ENCODE measurements around the gene ZGLP1.
A peak's percentile ranks its signal among the peaks of the same experiment; 100 is the strongest.

Gene ZGLP1

GRCh38 chr19:10334588-10335351 is 25.2 kb upstream of the ZGLP1 start:
- no peak overlapping the region for H2BK120ac ChIP-seq (ENCODE audit: low read depth, low read length)
- 8% methylated on average over 59 of the region's 59 CpGs for WGBS
- H3K4ac ChIP-seq (ENCODE audit: low read depth in 1 of 2, low read length in 2 of 2), result peak overlapping the region; percentile 57 to 75
- H4K8ac ChIP-seq (ENCODE audit: low read length), result peak overlapping the region; percentile 52
- peaks cover 0 to 3% of the 10 kb centered on the region in 2 experiments for H3K27me3 ChIP-seq (ENCODE audit: control insufficient read depth in 1 of 2, insufficient read depth in 1 of 2, low read length in 2 of 2)
- H4K91ac ChIP-seq (ENCODE audit: low read length), result peak overlapping the region; percentile 70
- H2AFZ ChIP-seq (ENCODE audit: low read depth, low read length), result peak overlapping the region; percentile 65
- no peak overlapping the region for H2AK5ac ChIP-seq (ENCODE audit: low read length, severe bottlenecking)
- peak overlapping the region; percentile 26 for H2BK15ac ChIP-seq (ENCODE audit: low read depth, poor library complexity, severe bottlenecking)
- H3K18ac ChIP-seq (ENCODE audit: low read depth in 1 of 2, low read length in 2 of 2), result peak overlapping the region; percentile 37 to 73
- peak overlapping the region; percentile 51 to 97 for H3K4me3 ChIP-seq (ENCODE audit: insufficient read depth in 1 of 2, low read depth in 1 of 2, low read length in 2 of 2)
- H3K4me1 ChIP-seq (ENCODE audit: control insufficient read depth, insufficient read depth, low read depth, low read length), result peaks cover 21% of the 10 kb centered on the region
- no peak overlapping the region for H2BK5ac ChIP-seq (ENCODE audit: low read depth, low read length, poor library complexity, severe bottlenecking)
- H2BK12ac ChIP-seq (ENCODE audit: low read length in 2 of 2), result peak overlapping the region; percentile 11 to 73
- H3K14ac ChIP-seq (ENCODE audit: low read length in 2 of 2), result peak overlapping the region in 1 of 2 experiments; percentile 53
- H3K27ac ChIP-seq (ENCODE audit: low read length, poor library complexity, severe bottlenecking), result no peak overlapping the region
- peaks cover 14% of the 10 kb centered on the region for H3K79me1 ChIP-seq (replicated peaks; ENCODE audit: low read length, poor library complexity, severe bottlenecking)
- peak; percentile 97 for DNase-seq
- peak overlapping the region in 1 of 2 experiments; percentile 29 for H3K23ac ChIP-seq (ENCODE audit: low read length in 2 of 2)
- H3K36me3 ChIP-seq (ENCODE audit: control insufficient read depth in 1 of 2, insufficient read depth in 2 of 2, low read depth in 1 of 2, low read length in 2 of 2), result peaks cover 7 to 8% of the 10 kb centered on the region in 2 experiments
- peak overlapping the region; percentile 98 for H3K9ac ChIP-seq (ENCODE audit: low read length)
- H3K4me2 ChIP-seq (ENCODE audit: low read length, poor library complexity, severe bottlenecking), result peak overlapping the region; percentile 82
- H3K9me3 ChIP-seq (ENCODE audit: control insufficient read depth, low read length), result no peaks in the 10 kb centered on the region

- no peaks in the 10 kb centered on the region for H3K9me3 ChIP-seq (ENCODE audit: control insufficient read depth, low read length)
- 4% methylated on average over 44 of the region's 44 CpGs for WGBS
- peak overlapping the region in 1 of 2 experiments; percentile 53 for H3K14ac ChIP-seq (ENCODE audit: low read length in 2 of 2)
- H2BK120ac ChIP-seq (ENCODE audit: low read depth, low read length), result no peak overlapping the region
- peak overlapping the region; percentile 37 to 73 for H3K18ac ChIP-seq (ENCODE audit: low read depth in 1 of 2, low read length in 2 of 2)
- H3K23ac ChIP-seq (ENCODE audit: low read length in 2 of 2), result peak overlapping the region in 1 of 2 experiments; percentile 29
- H2BK15ac ChIP-seq (ENCODE audit: low read depth, poor library complexity, severe bottlenecking), result peak overlapping the region; percentile 26
- peak overlapping the region; percentile 52 for H4K91ac ChIP-seq (ENCODE audit: low read length)
- H3K27ac ChIP-seq (ENCODE audit: low read length, poor library complexity, severe bottlenecking), result no peak overlapping the region
- peak overlapping the region; percentile 65 for H2AFZ ChIP-seq (ENCODE audit: low read depth, low read length)
- H3K4me2 ChIP-seq (ENCODE audit: low read length, poor library complexity, severe bottlenecking), result peak overlapping the region; percentile 82
- H2AK5ac ChIP-seq (ENCODE audit: low read length, severe bottlenecking), result no peak overlapping the region
- peaks cover 0 to 3% of the 10 kb centered on the region in 2 experiments for H3K27me3 ChIP-seq (ENCODE audit: control insufficient read depth in 1 of 2, insufficient read depth in 1 of 2, low read length in 2 of 2)
- H4K8ac ChIP-seq (ENCODE audit: low read length), result peak overlapping the region; percentile 8
- H3K36me3 ChIP-seq (ENCODE audit: control insufficient read depth in 1 of 2, insufficient read depth in 2 of 2, low read depth in 1 of 2, low read length in 2 of 2), result peaks cover 15 to 16% of the 10 kb centered on the region in 2 experiments
- H2BK5ac ChIP-seq (ENCODE audit: low read depth, low read length, poor library complexity, severe bottlenecking), result no peak overlapping the region
- H2BK12ac ChIP-seq (ENCODE audit: low read length in 2 of 2), result peak overlapping the region; percentile 11 to 73
- peak overlapping the region; percentile 98 for H3K9ac ChIP-seq (ENCODE audit: low read length)
- H3K4me3 ChIP-seq (ENCODE audit: insufficient read depth in 1 of 2, low read depth in 1 of 2, low read length in 2 of 2), result peak overlapping the region; percentile 58 to 97
- DNase-seq, result no peak
- H3K79me1 ChIP-seq (replicated peaks; ENCODE audit: low read length, poor library complexity, severe bottlenecking), result peaks cover 22% of the 10 kb centered on the region
- H3K4me1 ChIP-seq (ENCODE audit: control insufficient read depth, insufficient read depth, low read depth, low read length), result peaks cover 21% of the 10 kb centered on the region
- H3K4ac ChIP-seq (ENCODE audit: low read depth in 1 of 2, low read length in 2 of 2), result peak overlapping the region; percentile 57 to 75
Measured at GRCh38 chr19:10333758-10334587, 24.4 kb upstream of the ZGLP1 start.

GRCh38 chr19:10332965-10333757 is 23.5 kb upstream of the ZGLP1 start, which contains the start of gene RAVER1:
RAVER1 (minus strand) TSS chr19:10333529; CDS start chr19:10333507, 22 bp downstream.
- Histone ChIP-seq H3K4me2 (ENCODE audit: low read length, poor library complexity, severe bottlenecking) (peak within 1 kb of the TSS; percentile 82), H2BK12ac (ENCODE audit: low read length in 2 of 2) (peak within 1 kb of the TSS; percentile 11 to 73), H3K18ac (ENCODE audit: low read depth in 1 of 2, low read length in 2 of 2) (peak within 1 kb of the TSS; percentile 73 to 80), H2AFZ (ENCODE audit: low read depth, low read length) (peak within 1 kb of the TSS; percentile 72), H4K91ac (ENCODE audit: low read length) (peak within 1 kb of the TSS; percentile 87), H3K27me3 (ENCODE audit: control insufficient read depth in 1 of 2, insufficient read depth in 1 of 2, low read length in 2 of 2) (no peaks in the 10 kb centered on the region), H3K4me1 (ENCODE audit: control insufficient read depth, insufficient read depth, low read depth, low read length) (peaks cover 21% of the 10 kb centered on the region), H3K14ac (ENCODE audit: low read length in 2 of 2) (peak within 1 kb of the TSS in 1 of 2 experiments; percentile 53), H3K9me3 (ENCODE audit: control insufficient read depth, low read length) (no peaks in the 10 kb centered on the region), H2BK120ac (ENCODE audit: low read depth, low read length) (peak within 1 kb of the TSS; percentile 52), H3K4me3 (ENCODE audit: insufficient read depth in 1 of 2, low read depth in 1 of 2, low read length in 2 of 2) (peak within 1 kb of the TSS; percentile 89 to 97), H3K27ac (ENCODE audit: low read length, poor library complexity, severe bottlenecking) (peak within 1 kb of the TSS; percentile 97), H2BK5ac (ENCODE audit: low read depth, low read length, poor library complexity, severe bottlenecking) (peak within 1 kb of the TSS; percentile 95), H3K23ac (ENCODE audit: low read length in 2 of 2) (peak within 1 kb of the TSS in 1 of 2 experiments; percentile 29), H3K4ac (ENCODE audit: low read depth in 1 of 2, low read length in 2 of 2) (peak within 1 kb of the TSS; percentile 57 to 87), H4K8ac (ENCODE audit: low read length) (peak within 1 kb of the TSS; percentile 95), H2BK15ac (ENCODE audit: low read depth, poor library complexity, severe bottlenecking) (peak within 1 kb of the TSS; percentile 80), H3K36me3 (ENCODE audit: control insufficient read depth in 1 of 2, insufficient read depth in 2 of 2, low read depth in 1 of 2, low read length in 2 of 2) (peaks cover 22 to 24% of the 10 kb centered on the region in 2 experiments), H3K9ac (ENCODE audit: low read length) (peak within 1 kb of the TSS; percentile 98), H3K79me1 (replicated peaks; ENCODE audit: low read length, poor library complexity, severe bottlenecking) (peaks cover 27% of the 10 kb centered on the region), H2AK5ac (ENCODE audit: low read length, severe bottlenecking) (no peak within 1 kb of the TSS)
- peak; percentile 98 for DNase-seq
- under 1% methylated on average over 55 of the region's 82 CpGs for WGBS

Data from mesenchymal stem cell (in vitro differentiated cells and primary cell).